Activated effector memory CD4-positive, alpha-beta T cell treated with anti-CD3 and anti-CD28 coated beads, Interleukin-2, amount 50 U/mL, for 16 hours (primary cell): Measurements from ENCODE around the gene UBFD1.
"Not testable (repeated sequence)": the region's sequence is repeated elsewhere in the genome, so short reads cannot be mapped to it uniquely, and the experiment has no call there.

Experiments used
- DNase-seq: peaks from one replicate; pipeline ENCODE4 v3.0.0-alpha.2; 2020

Gene UBFD1

DNA sequence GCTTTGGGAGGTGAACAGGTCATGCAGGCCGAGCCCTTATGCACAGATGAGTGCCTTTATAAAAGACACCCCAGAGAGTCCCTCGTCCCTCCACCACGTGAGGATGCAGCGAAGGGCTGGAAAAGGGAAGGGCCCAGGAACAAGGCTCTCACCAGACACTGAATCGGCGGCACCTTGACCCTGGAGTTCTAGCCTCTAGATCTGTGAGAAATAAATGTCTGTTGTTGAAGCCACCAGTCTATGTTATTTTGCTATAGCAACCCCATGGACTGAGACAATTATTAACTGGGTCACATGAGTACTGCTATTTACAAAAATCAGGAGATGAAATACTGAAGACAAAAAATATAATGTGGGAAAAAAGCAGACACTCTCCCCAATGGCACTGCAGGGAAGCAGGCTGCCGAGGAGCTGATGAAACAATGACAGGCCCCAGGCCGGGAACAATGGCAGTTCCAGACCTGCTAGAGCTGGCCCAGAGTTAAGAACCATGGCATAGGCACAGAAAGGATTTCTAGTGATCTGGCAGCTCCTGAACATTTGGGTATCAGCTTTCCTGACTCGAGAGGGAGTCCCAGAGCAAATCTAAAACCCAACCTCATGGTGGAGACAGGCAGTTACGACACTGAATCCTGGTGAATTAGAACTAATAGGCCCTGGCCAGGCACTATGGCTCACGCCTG lies 29.4 kb upstream of the UBFD1 start:
- no peak for DNase-seq

DNA sequence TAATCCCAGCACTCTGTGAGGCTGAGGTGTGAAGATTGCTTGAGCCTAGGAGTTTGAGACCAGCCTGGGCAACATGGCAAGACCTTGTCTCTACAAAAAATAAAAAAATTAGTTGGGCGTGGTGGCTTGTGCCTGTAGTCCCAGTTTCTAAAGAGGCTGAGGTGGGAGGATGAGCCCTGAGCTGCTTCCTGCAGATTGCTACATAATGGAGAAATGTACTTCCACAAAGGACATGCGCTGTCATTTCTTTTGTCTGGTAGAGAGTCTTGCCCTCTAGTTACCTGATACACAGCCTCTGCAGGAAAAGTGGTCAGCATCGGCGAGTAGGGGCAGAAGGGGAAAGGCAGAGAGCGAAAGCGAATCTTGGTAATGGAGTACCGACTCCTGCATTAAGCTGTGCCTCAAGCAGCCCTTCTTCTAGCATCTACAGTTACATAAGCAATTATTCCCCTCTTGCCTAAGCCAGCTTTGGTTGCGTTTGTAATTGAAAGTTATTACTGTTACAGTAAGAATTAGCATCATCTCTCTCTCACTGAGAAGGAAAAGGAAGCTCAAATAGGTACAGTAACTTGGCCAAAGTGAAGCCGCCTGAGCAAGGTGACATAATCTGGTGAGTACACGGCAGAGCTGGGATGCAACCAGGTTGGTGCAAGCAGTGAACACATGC lies 28.8 kb upstream of the UBFD1 start:
- no peak for DNase-seq

DNA sequence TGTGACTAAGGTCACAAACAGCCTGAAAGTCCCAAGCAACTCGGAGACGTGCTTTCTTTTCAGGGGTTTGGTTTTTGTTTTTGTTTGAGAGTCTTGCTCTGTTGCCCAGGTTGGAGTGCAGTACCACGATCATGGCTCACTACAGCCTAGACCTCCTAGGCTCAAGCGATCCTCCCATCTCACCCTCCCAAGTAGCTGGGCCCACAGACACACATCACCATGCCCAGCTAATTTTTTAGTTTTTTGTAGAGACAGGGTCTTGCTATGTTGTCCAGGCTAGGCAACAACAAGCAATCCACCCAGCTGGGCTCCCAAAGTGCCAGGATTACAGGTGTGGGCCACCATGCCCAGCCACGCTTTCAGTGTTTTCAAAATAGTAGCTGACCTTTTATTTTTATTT lies 27.5 kb upstream of the UBFD1 start:
- no peak for DNase-seq

DNA sequence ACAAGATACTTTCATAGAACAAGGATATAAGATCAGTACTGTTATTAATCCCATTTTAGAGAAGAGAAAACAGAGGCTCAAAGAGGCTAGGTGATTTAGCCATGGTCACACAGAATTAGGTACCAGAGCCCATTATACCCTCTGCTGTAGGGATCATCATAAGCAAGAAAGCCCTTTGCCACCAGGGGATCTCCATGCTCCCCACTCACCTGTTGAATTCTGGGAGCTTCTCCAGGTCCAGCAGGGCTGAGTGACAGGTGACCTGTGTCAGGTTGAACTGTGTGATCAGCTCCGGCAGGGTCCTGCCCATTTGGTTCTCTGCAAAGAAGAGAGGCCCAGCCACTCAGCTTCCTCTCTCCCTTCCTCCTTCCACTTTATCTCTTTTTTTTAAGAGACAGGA lies 25.1 kb upstream of the UBFD1 start:
- DNase-seq = no peak

DNA sequence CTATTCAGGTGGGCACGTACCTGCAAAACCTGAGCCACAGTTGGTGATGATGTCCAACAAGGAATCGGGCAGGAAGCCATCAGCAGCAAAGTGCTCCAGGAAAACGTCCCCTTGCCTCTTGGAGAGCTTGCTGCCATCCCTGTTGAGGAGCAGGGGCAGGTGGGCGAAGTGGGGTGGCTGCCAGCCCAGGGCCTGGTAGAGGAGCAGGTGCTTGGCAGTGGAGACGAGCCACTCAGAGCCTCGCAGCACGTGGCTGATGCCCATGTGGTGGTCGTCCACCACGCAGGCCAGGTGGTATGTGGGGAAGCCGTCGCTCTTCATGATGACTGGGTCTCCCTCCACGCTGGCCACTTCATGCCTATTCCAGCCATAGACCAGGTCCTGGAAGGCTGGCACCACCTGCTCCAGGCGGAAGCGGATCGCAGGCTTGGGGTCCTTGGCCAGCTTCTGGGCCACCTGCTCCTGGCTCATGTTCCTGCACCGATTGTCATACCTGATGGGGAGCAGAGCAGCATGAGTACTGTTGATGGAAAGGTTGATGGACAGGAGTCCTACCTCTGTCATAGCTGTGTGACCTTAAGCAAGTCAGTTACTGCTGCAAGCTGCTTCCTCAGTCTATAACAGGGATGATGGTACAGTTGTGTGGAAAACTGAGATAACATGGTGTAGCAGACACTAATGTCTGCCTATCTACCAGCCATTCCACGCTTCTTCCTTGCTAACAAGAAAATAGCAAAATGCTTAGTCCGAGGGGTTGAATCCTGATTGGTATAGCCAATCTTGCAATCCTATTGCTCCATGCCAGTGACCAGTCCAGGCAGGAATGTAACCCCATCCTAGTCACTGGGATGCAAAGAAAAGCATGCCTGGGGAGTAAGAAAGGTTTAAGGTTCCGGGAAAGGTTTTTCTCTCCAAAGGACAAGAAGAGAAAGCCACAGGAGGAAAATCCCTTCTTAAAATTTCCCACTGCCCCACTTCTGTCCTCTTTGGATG lies 22.4 kb upstream of the UBFD1 start:
- DNase-seq = no peak

DNA sequence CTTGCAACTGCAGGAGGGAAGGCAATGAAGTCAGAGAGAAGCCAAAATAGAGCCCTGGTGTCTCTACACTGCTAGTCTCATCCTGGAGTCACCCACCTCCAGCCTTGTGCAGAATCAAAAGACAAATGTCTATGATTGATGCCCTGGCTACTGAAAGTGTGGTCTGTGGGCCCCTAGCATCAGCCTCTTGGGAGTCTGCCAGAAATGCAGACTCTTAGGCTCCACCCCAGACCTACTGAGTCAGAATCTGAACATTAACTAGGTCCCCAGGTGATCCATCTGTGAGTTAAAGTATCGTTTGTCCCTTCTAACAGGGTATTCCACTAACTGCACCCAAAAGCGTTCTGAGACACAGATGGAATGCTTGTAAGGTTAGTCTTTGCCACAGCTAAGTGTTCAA lies 21.6 kb upstream of the UBFD1 start:
- DNase-seq = no peak

DNA sequence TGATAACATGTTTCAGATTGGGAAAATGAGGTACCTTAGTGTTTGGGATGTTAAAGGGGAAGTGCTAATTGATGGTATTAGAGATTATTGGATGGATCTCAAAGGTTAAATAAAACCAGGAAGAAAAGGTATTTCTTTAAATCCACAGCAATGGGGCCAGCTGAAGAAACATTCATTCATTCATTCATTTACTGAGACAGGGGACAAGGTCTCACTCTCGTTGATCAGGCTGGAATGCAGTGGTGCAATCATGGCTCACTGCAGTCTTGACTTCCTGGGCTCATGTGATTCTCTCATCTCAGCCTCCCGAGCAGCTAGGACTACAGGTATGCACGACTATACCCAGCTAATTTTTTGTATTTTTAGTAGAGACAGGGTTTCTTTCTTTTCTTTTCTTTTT lies 20.1 kb upstream of the UBFD1 start:
- DNase-seq = no peak

DNA sequence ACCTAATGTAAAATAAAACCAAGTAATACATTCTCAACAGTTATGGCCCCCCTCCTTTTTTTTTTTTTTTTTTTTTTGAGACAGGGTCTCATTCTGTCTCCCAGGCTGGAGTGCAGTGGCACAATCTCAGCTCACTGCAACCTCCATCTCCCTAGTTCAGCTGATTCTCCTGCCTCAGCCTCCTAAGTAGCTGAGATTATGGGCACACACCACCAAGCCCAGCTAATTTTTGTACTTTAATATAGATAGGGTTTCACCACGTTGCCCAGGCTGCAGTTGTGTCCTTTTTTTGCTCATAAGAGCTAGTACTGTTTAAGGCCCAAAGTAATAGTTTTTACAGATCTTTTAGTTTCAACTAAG lies 18.6 kb upstream of the UBFD1 start:
- DNase-seq = no peak

DNA sequence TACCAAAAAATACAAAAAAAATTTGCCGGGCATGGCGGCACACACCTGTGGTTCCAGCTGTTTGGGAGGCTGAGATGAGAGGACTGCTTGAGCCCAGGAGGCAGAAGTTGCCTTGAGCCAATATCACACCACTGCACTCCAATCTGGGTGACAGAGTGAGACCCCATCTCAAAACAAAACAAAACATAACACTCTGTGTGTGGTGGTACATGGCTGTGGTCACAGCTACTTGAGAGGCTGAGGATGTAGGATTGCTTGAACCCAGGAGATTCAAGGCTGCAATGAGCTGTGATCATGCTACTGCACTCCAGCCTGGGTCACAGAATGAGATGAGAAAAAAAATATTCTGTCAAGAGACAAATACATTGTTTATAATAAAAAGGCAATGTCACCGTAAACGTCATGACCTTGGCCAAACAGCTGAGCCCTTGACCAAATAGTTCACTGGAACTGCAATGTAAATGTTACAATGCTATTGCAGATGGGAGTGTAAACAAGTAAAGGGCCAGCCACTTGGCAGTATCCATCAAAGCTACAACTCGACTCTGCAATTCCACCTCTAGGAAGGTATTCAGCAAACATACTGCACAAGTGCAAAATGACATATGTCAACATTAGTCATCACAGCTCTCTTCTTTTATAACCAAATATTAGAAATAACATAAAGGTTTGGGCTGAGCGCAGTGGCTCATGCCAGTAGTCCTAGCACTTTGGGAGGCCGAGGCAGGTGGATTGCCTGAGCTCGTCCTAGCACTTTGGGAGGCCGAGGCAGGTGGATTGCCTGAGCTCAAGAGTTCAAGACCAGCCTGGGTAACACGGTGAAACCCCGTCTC lies 17.3 kb upstream of the UBFD1 start:
- DNase-seq = no peak

DNA sequence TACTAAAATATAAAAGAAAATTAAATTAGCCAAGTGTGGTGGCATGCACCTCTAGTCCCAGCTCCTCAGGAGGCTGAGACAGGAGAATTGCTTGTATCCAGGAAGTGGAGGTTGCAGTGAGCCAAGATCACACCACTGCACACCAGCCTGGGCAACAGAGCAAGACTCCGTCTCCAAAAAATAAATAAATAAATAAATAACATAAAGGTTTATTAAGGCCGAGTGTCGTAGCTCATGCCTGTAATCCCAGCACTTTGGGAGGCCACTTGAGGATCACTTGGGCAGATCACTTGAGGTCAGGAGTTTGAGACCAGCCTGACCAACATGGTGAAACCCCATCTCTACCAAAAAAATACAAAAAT lies 16.7 kb upstream of the UBFD1 start:
- not testable (repeated sequence) for DNase-seq

DNA sequence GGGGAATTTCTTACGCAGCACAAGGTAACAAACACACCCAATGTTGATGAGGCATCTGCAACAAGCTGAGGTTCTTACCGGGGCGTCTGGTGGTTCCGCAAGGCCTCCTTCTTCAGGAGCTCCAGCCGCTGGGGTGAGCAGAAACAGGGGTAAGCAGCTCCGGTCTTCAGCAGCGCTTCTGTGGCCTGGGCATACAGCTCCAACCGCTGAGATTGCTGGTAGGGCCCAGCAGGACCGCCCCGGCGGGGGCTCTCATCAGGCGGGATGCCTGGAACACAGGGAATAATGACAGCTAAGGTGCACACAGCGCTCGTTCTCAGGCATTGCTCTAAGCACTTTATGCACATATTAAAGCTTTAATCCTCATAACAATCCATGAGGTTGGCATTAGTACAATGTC lies 13.1 kb upstream of the UBFD1 start:
- DNase-seq = no peak

DNA sequence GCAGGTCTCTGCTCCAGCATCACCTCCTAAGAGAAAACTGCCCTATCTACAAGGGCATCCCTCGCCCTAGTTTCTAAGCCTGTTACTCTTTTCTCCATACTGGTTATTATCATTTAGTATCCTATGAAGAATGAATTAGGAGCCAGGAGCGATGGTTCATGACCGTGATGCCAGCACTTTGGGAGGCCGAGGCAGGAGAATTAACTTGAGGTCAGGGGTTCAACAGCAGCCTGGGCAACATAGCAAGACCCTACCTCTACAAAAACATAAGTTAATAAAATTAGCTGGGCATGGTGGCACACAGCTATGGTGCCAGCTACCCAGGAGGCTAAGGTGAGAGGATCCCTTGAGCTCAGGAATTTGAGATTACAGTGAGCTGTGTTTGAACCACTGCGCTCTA lies 7.6 kb upstream of the UBFD1 start:
- no peak for DNase-seq

DNA sequence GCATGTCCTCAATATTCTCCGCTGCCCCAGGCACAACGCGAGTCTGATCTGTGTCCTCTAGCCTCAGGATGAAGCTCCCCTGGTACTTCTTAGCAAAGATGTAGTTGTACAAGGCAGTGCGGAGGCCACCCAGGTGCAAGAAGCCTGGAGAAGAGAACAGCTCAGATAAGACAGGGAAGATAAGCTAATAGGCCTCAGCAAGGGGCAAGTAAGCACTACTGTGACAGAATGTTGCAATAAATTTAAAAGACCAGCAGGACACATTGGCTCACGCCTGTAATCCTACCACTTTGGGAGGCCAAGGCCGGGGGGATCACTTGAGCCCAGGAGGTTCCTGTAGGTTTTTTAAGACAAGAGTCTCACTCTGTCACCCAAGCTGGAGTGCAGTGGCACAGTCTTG lies 5.4 kb upstream of the UBFD1 start:
- no peak for DNase-seq

DNA sequence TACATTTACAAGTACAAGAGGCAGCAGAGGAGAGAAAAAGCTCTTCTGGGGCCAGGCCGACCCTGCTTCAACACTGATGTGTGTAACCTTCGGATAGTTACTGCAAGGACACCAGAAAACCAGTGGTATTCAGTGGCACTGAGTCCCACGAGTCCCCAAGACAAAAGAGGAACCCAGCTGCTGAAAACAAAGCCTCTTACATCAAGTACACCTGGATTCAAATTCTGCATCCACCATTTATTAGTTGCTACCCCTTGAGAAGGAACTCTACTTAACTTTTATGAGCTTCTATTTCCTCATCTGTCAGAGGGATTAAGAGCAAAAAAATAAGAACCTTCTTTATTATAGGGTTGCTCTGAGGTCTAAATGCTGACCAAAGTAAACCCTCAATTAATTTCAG lies 3.0 kb upstream of the UBFD1 start:
- no peak for DNase-seq

DNA sequence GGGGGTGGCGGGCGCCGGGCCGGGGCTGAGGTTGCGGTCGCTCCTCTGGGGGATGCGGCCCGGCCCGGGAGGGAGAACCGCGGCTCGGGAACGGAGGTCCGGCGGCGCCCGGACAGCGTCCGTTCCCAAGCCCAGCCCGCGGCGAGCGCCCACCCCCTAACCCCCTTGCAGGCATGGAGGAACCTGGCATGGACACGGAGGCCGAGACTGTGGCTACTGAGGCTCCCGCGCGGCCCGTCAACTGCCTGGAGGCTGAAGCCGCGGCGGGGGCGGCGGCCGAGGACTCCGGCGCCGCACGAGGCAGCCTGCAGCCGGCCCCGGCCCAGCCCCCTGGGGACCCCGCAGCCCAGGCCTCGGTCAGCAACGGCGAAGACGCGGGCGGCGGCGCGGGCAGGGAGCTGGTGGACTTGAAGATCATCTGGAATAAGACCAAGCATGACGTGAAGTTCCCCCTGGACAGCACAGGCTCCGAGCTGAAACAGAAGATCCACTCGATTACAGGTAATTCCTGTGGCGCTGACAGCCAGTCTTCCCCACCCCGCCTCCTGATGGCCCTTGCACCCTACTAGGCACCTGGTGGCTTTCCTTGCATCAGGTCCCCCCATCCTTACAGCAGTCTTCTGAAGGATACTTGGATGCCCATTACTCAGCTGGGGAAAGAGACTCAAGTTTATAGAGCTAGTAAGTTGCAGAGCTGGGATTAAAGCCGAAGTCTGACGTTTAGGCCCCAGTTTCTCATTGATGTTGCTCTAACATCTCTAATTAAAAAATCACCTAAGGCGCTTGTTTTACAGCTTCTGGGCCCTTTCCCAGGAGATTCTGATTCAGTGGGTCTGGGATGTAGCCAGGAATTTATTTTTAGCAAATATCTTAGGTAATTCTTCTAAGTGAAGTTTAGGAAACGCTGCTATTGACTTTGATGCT lies 514 bp downstream of the UBFD1 start:
- DNase-seq = no peak

DNA sequence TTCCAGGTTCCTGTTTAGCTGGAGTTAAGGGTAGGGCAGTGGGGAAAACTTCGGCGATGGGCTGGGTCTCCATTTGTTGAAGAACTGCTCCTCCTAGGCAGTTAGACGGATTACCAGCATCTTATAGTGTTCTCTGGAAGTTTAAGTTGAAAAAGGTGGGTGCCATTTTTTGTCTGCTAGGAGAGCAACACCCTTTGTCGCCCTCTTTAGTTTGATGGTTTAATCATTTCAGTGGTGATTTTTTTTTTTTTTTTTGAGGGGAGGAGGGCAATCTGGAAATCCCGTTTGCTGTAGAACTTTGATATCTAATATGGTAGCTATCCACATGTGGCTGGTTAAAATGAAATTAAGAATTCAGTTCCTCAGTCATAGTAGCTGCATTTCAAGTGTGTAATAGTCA lies 4.1 kb downstream of the UBFD1 start:
- no peak for DNase-seq

DNA sequence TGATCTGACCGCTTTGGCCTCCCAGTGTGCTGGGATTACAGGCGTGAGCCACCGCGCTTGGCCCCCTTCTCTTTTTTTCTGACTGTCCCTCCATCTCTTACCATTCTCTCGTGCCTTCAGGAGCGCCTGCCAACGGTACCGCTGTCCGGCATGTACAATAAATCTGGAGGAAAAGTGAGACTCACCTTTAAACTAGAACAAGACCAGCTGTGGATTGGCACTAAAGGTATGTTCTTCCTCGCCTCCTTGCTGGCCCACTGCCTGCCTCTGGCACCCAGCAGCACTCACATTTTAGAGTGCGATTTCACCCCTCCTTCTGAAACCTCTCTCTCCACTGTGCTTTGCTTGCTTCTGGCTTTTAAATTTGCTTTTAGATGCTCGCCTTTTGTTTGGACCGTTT lies 5.0 kb downstream of the UBFD1 start:
- DNase-seq = no peak

DNA sequence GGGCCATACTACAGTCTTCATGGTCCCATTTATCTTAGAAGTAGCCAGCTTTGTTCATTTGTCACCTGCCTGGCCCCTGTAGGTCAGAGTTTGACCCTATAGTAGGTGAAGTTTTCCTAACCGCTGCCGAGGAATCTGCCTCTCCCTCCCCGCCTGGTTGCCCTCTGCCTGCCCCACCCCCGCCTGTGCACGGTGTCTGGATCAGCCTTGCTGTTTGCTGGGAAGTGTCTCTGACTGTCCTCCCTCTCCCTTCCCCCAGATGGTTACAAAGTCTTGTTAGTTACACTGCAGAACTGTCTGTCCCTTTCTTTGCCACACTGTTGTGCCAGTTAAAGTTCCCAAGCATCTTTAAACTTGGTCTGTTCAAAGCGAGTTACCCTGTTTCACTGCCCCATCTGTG lies 5.7 kb downstream of the UBFD1 start:
- no peak for DNase-seq

DNA sequence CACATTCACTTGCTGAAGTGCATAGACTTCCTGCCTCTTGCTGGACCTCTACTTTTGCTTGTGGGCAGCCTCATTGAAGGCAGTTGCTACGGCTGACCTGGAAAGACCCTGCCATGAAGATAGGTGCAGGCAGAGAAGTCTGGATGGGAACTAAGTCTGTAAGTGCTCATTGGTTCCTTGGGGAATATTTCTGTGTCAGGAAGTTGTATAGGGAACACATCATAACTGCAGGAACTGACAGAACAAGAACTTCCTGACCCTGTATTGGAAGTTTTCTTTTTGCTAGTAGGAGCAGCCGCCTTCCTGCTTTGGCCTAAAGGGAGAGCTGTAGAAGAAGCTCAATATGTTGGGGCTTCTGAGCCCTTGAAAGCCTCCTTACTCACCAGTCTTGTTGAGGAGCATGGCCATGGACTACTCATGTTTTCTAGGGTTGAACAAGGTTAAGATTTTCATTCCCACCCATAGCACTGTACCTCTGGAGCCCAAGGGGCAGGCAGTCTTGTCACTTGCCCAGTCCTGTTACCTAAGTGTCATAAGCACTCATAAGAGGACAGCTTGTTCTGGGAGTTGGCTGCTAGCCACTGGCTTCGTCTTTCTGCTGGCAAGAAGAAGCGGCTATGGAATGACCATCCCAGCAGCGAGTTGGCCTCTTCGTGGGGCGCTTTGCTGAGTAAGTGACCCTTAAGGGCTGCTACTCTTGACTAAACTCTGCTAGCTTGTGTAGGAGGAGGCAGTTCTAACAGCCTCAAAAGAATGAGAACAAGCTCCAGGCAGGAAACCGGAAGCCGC lies 7.2 kb downstream of the UBFD1 start:
- DNase-seq = no peak

DNA sequence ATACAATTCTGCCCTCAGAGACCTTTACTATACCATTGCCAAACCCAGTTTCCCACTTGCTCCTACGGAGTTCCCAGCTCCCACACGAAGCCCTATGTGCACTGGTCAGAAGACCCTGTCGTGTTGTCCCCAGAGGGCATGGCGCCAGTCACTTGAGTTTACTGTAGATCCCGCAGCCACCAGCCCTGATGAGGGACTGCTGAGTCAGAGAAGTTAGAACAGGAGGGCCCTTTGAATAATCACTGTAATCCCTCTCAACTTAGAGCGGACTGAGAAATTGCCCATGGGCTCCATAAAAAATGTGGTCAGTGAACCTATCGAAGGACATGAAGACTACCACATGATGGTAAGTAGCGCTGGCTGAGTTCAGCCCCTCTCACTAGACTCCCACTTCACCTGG lies 9.2 kb downstream of the UBFD1 start:
- DNase-seq = no peak

DNA sequence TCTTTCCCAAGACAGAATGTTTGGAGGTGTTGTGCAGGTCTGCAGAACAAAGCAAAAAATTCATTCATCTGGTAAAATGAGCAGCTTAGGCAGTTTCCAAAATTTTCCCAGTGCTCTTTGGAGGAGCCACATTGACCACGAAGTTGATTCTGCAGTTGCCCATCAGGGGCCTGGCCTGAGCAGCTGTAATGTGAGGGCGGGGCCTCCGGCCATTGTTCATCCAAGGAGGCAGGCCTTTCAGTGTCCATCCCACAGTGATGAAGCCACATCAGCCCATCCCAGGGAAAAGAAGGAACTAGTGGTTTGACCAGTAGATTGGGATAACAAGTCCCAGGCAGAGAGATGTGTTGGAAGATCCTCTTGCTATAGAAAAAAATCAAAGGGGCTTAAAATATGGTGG lies 10.1 kb downstream of the UBFD1 start:
- no peak for DNase-seq
